Cardiac muscle cell (in vitro differentiated cells and primary cell): ENCODE measurements around the gene SPRR4. TPM values are rescaled to one million over a fixed set of nuclear protein-coding genes. Genes with fewer than 3 reads are reported as not detected.

ENCODE experiments used
- DNase-seq, 2 donors: peaks; one replicate each; pipeline versions ENCODE4 v3.0.0 to v3.0.0-alpha.2; 2010 to 2017; ENCODE audit warnings: low read depth in 1 of 2, low spot score in 1 of 2
- H3K27ac ChIP-seq: fragments of 200-600 bp; sonication (generic); 2 replicates; pipeline ENCODE4 v1.5.1; 2016
- H3K27me3 ChIP-seq: fragments of 200-600 bp; sonication (generic); 2 replicates; pipeline ENCODE4 v1.6.0; 2016; ENCODE audit warnings: control low read depth
- H3K36me3 ChIP-seq: fragments of 200-600 bp; sonication (generic); 2 replicates; pipeline ENCODE4 v1.5.1; 2016; ENCODE audit warnings: control low read depth
- H3K4me1 ChIP-seq: fragments of 200-600 bp; sonication (generic); 2 replicates; pipeline ENCODE4 v1.8.1; 2017; ENCODE audit warnings: low read depth, mild to moderate bottlenecking, mixed run types
- H3K4me3 ChIP-seq: fragments of 200-600 bp; sonication (generic); 2 replicates; pipeline ENCODE4 v1.5.1; 2016; ENCODE audit warnings: mild to moderate bottlenecking
- H3K9me3 ChIP-seq: fragments of 200-600 bp; sonication (generic); 2 replicates; pipeline ENCODE4 v1.5.1; 2017; ENCODE audit warnings: low read depth, mild to moderate bottlenecking, control low read depth
- CTCF ChIP-seq: IDR thresholded peaks from 2 replicates; pipeline ENCODE4 v1.5.1; 2012; ENCODE audit warnings: low read depth, mild to moderate bottlenecking, low read length
- polyA plus RNA-seq: library from polyadenylated mRNA; unstranded; fragments of >200 nt; fragmentation: Nextera tagmentation; extraction: Ambion mirVana; gene quantifications from 2 replicates; pipeline ENCODE4 v1.2.1, GENCODE V29; 2016
- total RNA-seq: library from RNA; depleted of rRNA; stranded (reverse); fragments of >200 nt; gene quantifications from 2 replicates; pipeline ENCODE4 v1.2.3, GENCODE V29; 2016

Gene SPRR4
- total and polyA plus RNA-seq, 2 experiments from 2014 or later, result not detected

GRCh38 chr1:152976688-152977087 is 6.2 kb downstream of the SPRR4 start:
- Histone ChIP-seq H3K9me3 (no peaks in the 10 kb centered on the region), H3K27me3 (no peaks in the 10 kb centered on the region), H3K4me3 (no peak overlapping the region), H3K36me3 (no peaks in the 10 kb centered on the region), H3K27ac (no peak overlapping the region), H3K4me1 (no peaks in the 10 kb centered on the region)
- DNase-seq, result no peak
- TF ChIP-seq CTCF, result no peak

GRCh38 chr1:152977614-152978013 is 7.2 kb downstream of the SPRR4 start:
- H3K4me1 ChIP-seq, result no peaks in the 10 kb centered on the region
- DNase-seq, result no peak
- no peaks in the 10 kb centered on the region for H3K36me3 ChIP-seq
- no peak for TF ChIP-seq CTCF
- no peaks in the 10 kb centered on the region for H3K27me3 ChIP-seq
- H3K4me3 ChIP-seq, result no peak overlapping the region
- H3K27ac ChIP-seq, result no peak overlapping the region
- H3K9me3 ChIP-seq, result no peaks in the 10 kb centered on the region

- DNase-seq, result no peak
- H3K36me3 ChIP-seq, result no peaks in the 10 kb centered on the region
- no peaks in the 10 kb centered on the region for H3K9me3 ChIP-seq
- no peak for TF ChIP-seq CTCF
- H3K4me3 ChIP-seq, result no peak overlapping the region
- no peaks in the 10 kb centered on the region for H3K4me1 ChIP-seq
- H3K27ac ChIP-seq, result no peak overlapping the region
- no peaks in the 10 kb centered on the region for H3K27me3 ChIP-seq
Measured at GRCh38 chr1:152980676-152981075, 10.2 kb downstream of the SPRR4 start.

- Histone ChIP-seq H3K27me3 (no peaks in the 10 kb centered on the region), H3K9me3 (no peaks in the 10 kb centered on the region), H3K27ac (no peak overlapping the region), H3K4me3 (no peak overlapping the region), H3K4me1 (no peaks in the 10 kb centered on the region), H3K36me3 (no peaks in the 10 kb centered on the region)
- TF ChIP-seq CTCF, result no peak
- DNase-seq, result no peak
Measured at GRCh38 chr1:152981146-152981871, 10.9 kb downstream of the SPRR4 start.

GRCh38 chr1:152982076-152982475 is 11.6 kb downstream of the SPRR4 start:
- no peak for TF ChIP-seq CTCF
- no peak for DNase-seq
- H3K4me1 ChIP-seq, result no peaks in the 10 kb centered on the region
- no peak overlapping the region for H3K4me3 ChIP-seq
- H3K27ac ChIP-seq, result no peak overlapping the region
- H3K9me3 ChIP-seq, result no peaks in the 10 kb centered on the region
- no peaks in the 10 kb centered on the region for H3K36me3 ChIP-seq
- no peaks in the 10 kb centered on the region for H3K27me3 ChIP-seq
